Stimulated activated CD4-positive, alpha-beta T cell treated with anti-CD3 and anti-CD28 coated beads, Interleukin-12 subunit alpha, Interleukin-12 subunit beta, amount 100 ng/mL, for 24 hours (primary cell): Measurements from ENCODE around the gene SUB1.
"Not testable (repeated sequence)": the region's sequence is repeated elsewhere in the genome, so short reads cannot be mapped to it uniquely, and the experiment has no call there.

Experiments used
- DNase-seq, 2 experiments: peaks; one replicate each; pipeline ENCODE4 v3.0.0-alpha.2; 2020; ENCODE audit warnings: low read depth in 2 of 2

The SUB1 gene

DNA sequence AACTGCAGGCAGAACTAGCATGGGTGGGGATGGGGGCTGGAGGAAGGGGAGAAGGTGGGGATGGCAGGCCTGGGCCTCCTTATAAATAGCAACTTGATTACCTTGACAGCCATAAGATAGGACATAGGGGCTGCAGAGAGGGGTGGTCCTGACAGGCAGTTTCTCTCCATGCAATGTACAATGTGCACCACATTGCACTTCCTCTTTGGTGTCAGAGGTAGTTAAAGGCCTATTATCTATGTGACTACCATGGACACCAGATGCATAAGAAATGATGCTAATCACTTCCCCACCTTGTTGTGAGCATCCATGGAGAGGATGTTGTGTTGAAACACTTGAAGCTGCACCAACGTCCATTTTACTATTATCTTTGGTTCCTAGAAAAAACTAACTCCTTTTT, 20.2 kb upstream of the SUB1 start:
- DNase-seq: no peak

- DNase-seq: no peak
These were observed 18.8 kb upstream of the SUB1 start for GRCh38 chr5:32566319-32567111.

GRCh38 chr5:32571128-32571527, 14.2 kb upstream of the SUB1 start:
- DNase-seq: no peak

GRCh38 chr5:32572778-32573480, 12.4 kb upstream of the SUB1 start:
- no peak for DNase-seq

DNA sequence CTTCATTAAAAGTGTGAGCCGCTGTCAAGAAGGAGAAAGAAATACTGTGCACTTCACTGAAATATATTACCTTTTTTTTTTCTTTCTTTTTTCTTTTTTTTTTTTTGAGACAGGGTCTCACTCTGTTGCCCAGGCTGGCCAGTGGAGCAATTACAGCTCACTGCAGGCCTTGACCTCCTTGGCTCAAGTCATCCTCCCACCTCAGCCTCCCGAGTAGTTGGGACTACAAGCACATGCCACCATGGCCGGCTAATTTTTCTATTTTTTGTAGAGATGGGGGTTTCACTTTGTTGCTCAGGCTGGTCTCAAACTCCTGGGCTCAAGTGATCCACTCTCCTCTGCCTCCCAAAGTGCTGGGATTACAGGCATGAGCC, 11.9 kb upstream of the SUB1 start:
- not testable (repeated sequence) for DNase-seq

- no peak for DNase-seq
These were observed 10.7 kb upstream of the SUB1 start for GRCh38 chr5:32574540-32575175.

GRCh38 chr5:32578363-32578762, 7.0 kb upstream of the SUB1 start:
- DNase-seq: no peak

DNA sequence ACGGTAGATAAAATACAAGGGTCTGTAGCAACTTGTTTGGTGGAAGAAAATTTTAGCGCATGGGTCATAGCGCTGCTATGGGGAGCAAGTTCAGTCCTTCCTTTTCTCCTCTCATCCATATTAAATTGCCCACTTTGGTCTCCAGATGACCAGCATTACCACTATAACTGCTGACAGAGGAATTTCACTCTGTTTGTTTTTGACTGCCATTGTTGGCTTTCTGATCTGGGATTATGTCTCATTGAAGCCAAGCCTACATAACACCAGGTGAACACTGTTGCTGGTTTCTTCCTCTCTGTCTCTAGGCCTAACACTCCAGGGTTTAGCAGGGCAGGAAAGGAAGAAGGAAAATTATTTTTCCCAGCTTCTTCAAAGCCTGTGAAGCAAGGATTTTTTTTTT, 6.6 kb upstream of the SUB1 start:
- DNase-seq: no peak

GRCh38 chr5:32581010-32581785, 4.2 kb upstream of the SUB1 start:
- DNase-seq: no peak

DNA sequence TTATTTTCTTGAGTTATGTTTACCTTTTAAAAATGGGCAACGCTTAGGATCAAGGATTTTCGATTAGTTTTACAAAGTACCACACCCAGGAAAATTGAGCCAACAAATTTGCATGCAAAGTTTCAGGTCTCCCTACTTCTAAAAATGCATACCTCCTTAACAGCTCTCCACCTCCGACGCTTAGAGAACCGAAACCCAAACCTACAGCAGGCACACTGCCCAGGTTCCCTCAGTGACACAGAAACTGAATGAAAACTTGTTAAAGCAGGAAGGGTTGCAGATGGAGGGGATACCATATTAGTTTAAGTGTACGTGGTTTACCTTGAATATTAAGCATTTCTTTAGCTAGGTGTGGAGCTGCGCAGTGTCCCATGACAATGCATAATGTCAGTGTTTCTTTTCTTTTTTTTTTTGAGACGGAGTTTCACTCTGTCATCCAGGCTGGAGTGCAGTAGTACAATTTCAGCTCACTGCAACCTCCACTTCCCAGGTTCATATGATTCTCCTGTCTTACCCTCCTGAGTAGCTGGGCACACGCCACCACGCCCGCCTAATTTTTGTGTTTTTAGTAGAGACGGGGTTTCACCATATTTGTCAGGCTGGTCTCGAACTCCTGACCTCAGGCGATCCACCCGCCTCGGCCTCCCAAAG, 1.6 kb upstream of the SUB1 start:
- peak in 1 of 2 experiments; percentile 17 for DNase-seq

DNA sequence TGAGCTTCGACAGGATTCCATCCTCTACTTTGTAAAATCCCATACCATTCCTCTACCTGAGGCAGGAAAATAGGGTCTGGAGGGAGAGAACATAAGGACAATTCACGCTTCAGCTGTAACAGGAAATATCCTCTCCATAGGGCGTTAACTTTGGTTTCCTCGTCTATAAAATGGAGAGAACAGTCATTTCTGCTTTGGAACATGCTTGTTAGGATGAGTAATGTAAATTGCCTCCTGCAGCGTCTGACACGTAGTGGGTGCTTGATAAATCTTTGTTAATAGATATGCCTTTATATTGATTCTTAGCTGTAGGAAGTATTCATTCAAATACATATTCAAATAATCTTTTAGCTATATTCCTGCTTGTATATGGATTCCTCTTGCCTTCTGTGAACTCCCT, 711 bp upstream of the SUB1 start:
- DNase-seq: no peak

GRCh38 chr5:32585122-32585445, 273 bp upstream of the SUB1 start:
- no peak for DNase-seq

GRCh38 chr5:32586276-32586599, 881 bp downstream of the SUB1 start:
- DNase-seq: peak in 1 of 2 experiments; percentile 15

GRCh38 chr5:32587067-32587551, 1.8 kb downstream of the SUB1 start:
- no peak for DNase-seq

GRCh38 chr5:32589416-32589815, 4.1 kb downstream of the SUB1 start:
- no peak for DNase-seq

- no peak for DNase-seq
These were observed 4.8 kb downstream of the SUB1 start for GRCh38 chr5:32589942-32590869.

DNA sequence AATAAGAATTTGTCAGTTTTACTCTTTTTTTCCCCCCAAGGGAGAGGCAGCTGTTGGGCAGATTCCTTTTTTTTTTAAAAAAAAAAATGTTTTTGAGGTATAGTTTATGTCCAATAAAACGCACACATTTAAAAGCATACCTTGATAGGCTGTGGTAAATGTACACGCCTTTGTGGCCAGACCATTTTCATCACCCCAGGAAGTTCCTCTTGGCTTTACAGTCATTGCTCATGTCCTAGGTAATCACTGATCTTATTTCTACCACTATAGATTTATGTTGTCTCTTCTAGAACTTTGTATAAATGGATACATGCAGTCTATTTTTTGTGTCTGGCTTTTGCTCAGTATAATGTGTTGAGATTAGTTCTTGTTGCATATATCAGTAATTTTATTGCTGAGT, 9.8 kb downstream of the SUB1 start:
- no peak for DNase-seq

- DNase-seq: no peak
These were observed 11.8 kb downstream of the SUB1 start for GRCh38 chr5:32597041-32597629.

- no peak for DNase-seq
These were observed 13.0 kb downstream of the SUB1 start for GRCh38 chr5:32598260-32598937.
